ENCODE results near the gene HSD17B14. TPM values are rescaled to one million over a fixed set of nuclear protein-coding genes. Genes with fewer than 3 reads are reported as not detected.

HSD17B14 gene
- total RNA-seq, 6 donors from 2014 or later: 13.8 to 65.0 (median 28.5) TPM

- peaks cover 10 to 21% (median 13%) of the 10 kb centered on the region in 4 donors for H3K4me1 ChIP-seq
- H3K4me3 ChIP-seq: no peak overlapping the region
- ATAC-seq (ENCODE audit: low FRiP score in 2 of 2) (no peak), DNase-seq (no peak)
- no peaks in the 10 kb centered on the region for H3K9me3 ChIP-seq
- H3K27me3 ChIP-seq: no peaks in the 10 kb centered on the region
- no peaks in the 10 kb centered on the region for H3K36me3 ChIP-seq
- 54 to 59% methylated on average over 5 of the region's 5 CpGs for WGBS, 2 donors
- no peak for TF ChIP-seq POLR2AphosphoS5 (IDR thresholded peaks at IDR 0.05)
- TF ChIP-seq, protein P1, sequence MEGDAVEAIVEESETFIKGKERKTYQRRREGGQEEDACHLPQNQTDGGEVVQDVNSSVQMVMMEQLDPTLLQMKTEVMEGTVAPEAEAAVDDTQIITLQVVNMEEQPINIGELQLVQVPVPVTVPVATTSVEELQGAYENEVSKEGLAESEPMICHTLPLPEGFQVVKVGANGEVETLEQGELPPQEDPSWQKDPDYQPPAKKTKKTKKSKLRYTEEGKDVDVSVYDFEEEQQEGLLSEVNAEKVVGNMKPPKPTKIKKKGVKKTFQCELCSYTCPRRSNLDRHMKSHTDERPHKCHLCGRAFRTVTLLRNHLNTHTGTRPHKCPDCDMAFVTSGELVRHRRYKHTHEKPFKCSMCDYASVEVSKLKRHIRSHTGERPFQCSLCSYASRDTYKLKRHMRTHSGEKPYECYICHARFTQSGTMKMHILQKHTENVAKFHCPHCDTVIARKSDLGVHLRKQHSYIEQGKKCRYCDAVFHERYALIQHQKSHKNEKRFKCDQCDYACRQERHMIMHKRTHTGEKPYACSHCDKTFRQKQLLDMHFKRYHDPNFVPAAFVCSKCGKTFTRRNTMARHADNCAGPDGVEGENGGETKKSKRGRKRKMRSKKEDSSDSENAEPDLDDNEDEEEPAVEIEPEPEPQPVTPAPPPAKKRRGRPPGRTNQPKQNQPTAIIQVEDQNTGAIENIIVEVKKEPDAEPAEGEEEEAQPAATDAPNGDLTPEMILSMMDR (IDR thresholded peaks at IDR 0.05): peak in 1 of 6 experiments; percentile 18
- no peak overlapping the region for H3K27ac ChIP-seq
Observed at GRCh38 chr19:48784527-48784926, 51.8 kb downstream of the HSD17B14 start.

DNA sequence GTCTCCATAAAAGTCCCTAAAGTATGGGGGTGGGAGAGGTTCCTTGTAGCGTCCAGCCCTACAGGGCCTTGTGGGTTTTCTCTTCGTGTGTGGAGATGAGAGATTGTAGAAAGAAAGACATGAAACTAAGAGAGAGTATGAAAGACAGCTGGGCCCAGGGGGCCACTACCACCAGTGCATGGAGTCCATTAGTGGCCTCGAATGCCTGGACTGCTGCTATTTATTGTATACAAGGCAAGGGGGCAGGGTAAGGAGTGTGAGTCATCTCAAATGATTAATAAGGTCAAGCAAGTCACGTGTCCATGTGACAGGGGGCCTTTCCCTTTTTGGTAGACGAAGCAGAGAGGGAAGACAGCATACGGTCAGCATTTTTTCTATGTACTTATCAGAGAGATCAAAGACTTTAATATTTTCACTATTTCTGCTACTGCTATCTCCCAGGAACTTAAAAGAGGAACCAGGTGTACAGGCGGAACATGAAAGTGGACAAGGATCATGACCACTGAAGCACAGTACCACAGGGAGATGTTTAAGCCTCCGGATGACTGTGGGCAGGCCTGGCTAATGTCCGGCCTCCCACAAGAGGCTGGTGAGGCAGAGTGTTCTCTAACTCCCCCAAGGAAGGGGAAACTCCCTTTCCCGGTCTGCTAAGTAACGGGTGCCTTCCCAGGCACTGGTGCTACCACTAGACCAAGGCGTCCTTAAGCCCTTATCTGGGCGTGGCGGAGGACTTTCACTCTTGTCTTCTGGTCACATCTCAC is 55.5 kb downstream of the HSD17B14 start:
- 61 to 68% methylated on average over 12 to 14 of the region's 14 CpGs for WGBS, 2 donors
- peaks cover 10 to 21% (median 13%) of the 10 kb centered on the region in 4 donors for H3K4me1 ChIP-seq
- no peaks in the 10 kb centered on the region for H3K9me3 ChIP-seq
- H3K27ac ChIP-seq: peak overlapping the region; percentile 15 to 79 (median 68)
- no peak overlapping the region for H3K4me3 ChIP-seq
- ATAC-seq (ENCODE audit: low FRiP score in 2 of 2) (peak in 1 of 2 donors; percentile 17), DNase-seq (peak in 1 of 2 donors; percentile 41)
- H3K36me3 ChIP-seq: no peaks in the 10 kb centered on the region
- H3K27me3 ChIP-seq: no peaks in the 10 kb centered on the region
- peak; percentile 33 to 41 for TF ChIP-seq POLR2AphosphoS5 (IDR thresholded peaks at IDR 0.05)
- peak in 1 of 4 donors; percentile 46 for TF ChIP-seq POLR2A (IDR thresholded peaks at IDR 0.05)
- TF ChIP-seq, protein P1 (IDR thresholded peaks at IDR 0.05): no peak

- H3K27ac ChIP-seq: no peak overlapping the region
- no peaks in the 10 kb centered on the region for H3K27me3 ChIP-seq
- TF ChIP-seq POLR2AphosphoS5 (IDR thresholded peaks at IDR 0.05) (no peak), EP300 (IDR thresholded peaks at IDR 0.05) (no peak), POLR2A (IDR thresholded peaks at IDR 0.05) (no peak)
- TF ChIP-seq, protein P1 (IDR thresholded peaks at IDR 0.05): no peak
- WGBS, 2 donors: 62 to 73% methylated on average over 1 of the region's 1 CpG
- ATAC-seq (ENCODE audit: low FRiP score in 2 of 2) (no peak), DNase-seq (no peak)
- no peaks in the 10 kb centered on the region for H3K9me3 ChIP-seq
- peaks cover 10 to 21% (median 13%) of the 10 kb centered on the region in 4 donors for H3K4me1 ChIP-seq
- H3K4me3 ChIP-seq: no peak overlapping the region
- no peaks in the 10 kb centered on the region for H3K36me3 ChIP-seq
Observed at GRCh38 chr19:48779636-48780035, 56.7 kb downstream of the HSD17B14 start.

DNA sequence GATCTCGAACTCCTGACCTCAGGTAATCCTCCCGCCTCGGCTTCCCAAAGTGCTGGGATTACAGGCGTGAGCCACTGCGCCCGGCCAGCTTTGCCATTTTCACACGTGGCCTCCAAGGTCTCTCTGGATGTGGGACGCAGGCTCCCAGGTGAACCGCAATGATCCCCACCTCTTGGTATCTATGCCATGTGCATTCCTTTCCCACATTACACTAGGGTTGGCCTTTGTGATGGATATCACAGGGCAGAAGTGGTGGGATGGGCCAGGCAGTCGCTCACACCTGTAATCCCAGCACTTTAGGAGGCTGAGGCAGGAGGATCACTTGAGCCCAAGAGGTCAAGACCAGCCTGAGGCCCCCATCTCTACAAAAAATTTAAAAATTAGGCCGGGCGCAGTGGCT is 58.6 kb downstream of the HSD17B14 start:
- ATAC-seq (ENCODE audit: low FRiP score in 2 of 2): no peak
- Histone ChIP-seq H3K4me3 (no peak overlapping the region), H3K27ac (no peak overlapping the region), H3K27me3 (no peaks in the 10 kb centered on the region), H3K9me3 (no peaks in the 10 kb centered on the region), H3K36me3 (no peaks in the 10 kb centered on the region), H3K4me1 (peaks cover 10 to 24% (median 13%) of the 10 kb centered on the region in 4 donors)
- TF ChIP-seq POLR2AphosphoS5 (IDR thresholded peaks at IDR 0.05): no peak
- TF ChIP-seq EP300 (IDR thresholded peaks at IDR 0.05): no peak
- TF ChIP-seq, protein P1 (IDR thresholded peaks at IDR 0.05): no peak
- no peak for TF ChIP-seq POLR2A (IDR thresholded peaks at IDR 0.05)
- WGBS, 2 donors: 92 to 94% methylated on average over 11 to 12 of the region's 12 CpGs
- no peak for DNase-seq

DNA sequence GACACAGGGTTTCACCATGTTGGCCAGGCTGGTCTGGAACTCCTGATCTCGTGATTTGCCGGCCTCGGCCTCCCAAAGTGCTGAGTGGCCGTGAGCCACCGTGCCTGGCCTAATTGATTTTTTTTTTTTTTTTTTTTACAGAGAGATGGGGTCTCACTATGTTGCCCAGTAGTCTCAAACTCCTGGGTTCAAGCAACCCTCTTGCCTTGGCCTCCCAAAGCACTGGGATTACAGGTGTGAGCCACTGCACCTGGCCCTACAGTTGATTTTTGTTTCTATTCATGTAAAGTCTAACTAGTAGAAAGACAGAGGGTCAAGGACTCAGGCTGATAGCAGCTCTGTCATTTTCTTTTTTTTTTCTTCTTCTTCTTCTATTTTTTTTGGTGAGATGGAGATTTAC is 59.2 kb downstream of the HSD17B14 start:
- no peak overlapping the region for H3K27ac ChIP-seq
- whole genome bisulfite sequencing, 2 donors: 92 to 97% methylated on average over 5 of the region's 5 CpGs
- ATAC-seq (ENCODE audit: low FRiP score in 2 of 2): no peak

More for the DNA sequence above, 59.2 kb downstream of the HSD17B14 start:
- Histone ChIP-seq H3K36me3 (no peaks in the 10 kb centered on the region), H3K4me3 (no peak overlapping the region), H3K4me1 (peaks cover 8 to 18% (median 13%) of the 10 kb centered on the region in 4 donors), H3K9me3 (no peaks in the 10 kb centered on the region), H3K27me3 (no peaks in the 10 kb centered on the region)
- TF ChIP-seq POLR2AphosphoS5 (IDR thresholded peaks at IDR 0.05) (no peak), EP300 (IDR thresholded peaks at IDR 0.05) (no peak), POLR2A (IDR thresholded peaks at IDR 0.05) (no peak)
- TF ChIP-seq, protein P1 (IDR thresholded peaks at IDR 0.05): no peak
- no peak for DNase-seq

Data from upper lobe of left lung (tissue), 6 donors.